CD4-positive, CD25-positive, alpha-beta regulatory T cell (primary cell): ENCODE measurements around the gene PITRM1. TPM values are rescaled to one million over a fixed set of nuclear protein-coding genes. Genes with fewer than 3 reads are reported as not detected.

ENCODE experiments used
- ATAC-seq, 2 donors: fragments of 150-1000 bp; cut with Tn5 transposase; one replicate each; pipeline ENCODE4 v1.10.0; 2021; ENCODE audit warnings: low read depth in 2 of 2, moderate number of reproducible peaks in 2 of 2, moderate library complexity in 1 of 2
- DNase-seq, 3 donors: peaks; one replicate each; pipeline versions ENCODE4 v3.0.0 to v3.0.0-alpha.2; 2012 to 2022; ENCODE audit warnings: mixed read lengths in 1 of 3
- H3K27ac ChIP-seq: one replicate; pipeline ENCODE4 v1.7.0; 2013; ENCODE audit warnings: mild to moderate bottlenecking, low read length; ENCODE audit not compliant: insufficient read depth, poor library complexity, severe bottlenecking
- H3K27me3 ChIP-seq: one replicate; pipeline ENCODE4 v1.7.0; 2013; ENCODE audit warnings: low read length; ENCODE audit not compliant: control insufficient read depth, insufficient read depth
- H3K36me3 ChIP-seq: one replicate; pipeline ENCODE4 v1.7.0; 2013; ENCODE audit warnings: mild to moderate bottlenecking, low read length, moderate library complexity; ENCODE audit not compliant: control insufficient read depth, insufficient read depth
- H3K4me1 ChIP-seq: 2 replicates; pipeline ENCODE4 v1.7.0; 2013; ENCODE audit warnings: mild to moderate bottlenecking, low read length; ENCODE audit not compliant: insufficient read depth, control insufficient read depth, poor library complexity, severe bottlenecking
- H3K4me3 ChIP-seq: one replicate; pipeline ENCODE4 v1.7.0; 2013; ENCODE audit warnings: low read depth, mild to moderate bottlenecking, low read length, moderate library complexity
- H3K9me3 ChIP-seq, 2 experiments: 1 replicate in 1 of 2; 2 replicates in 1 of 2; pipeline ENCODE4 v1.7.0; 2013; ENCODE audit warnings: low read length in 2 of 2, mild to moderate bottlenecking in 1 of 2, moderate library complexity in 1 of 2; ENCODE audit not compliant: control insufficient read depth in 2 of 2
- H3K27ac Mint-ChIP-seq, 3 donors: one replicate each; pipeline ENCODE4 v1.8.0; 2020 to 2022; ENCODE audit warnings: mild to moderate bottlenecking in 3 of 3, mixed read lengths in 3 of 3, moderate library complexity in 2 of 3
- H3K27me3 Mint-ChIP-seq: one replicate; pipeline ENCODE4 v1.8.0; 2022; ENCODE audit warnings: mild to moderate bottlenecking, mixed read lengths
- H3K36me3 Mint-ChIP-seq: one replicate; pipeline ENCODE4 v1.8.0; 2020; ENCODE audit warnings: mixed read lengths
- H3K4me1 Mint-ChIP-seq, 4 donors: one replicate each; pipeline ENCODE4 v1.8.0; 2020 to 2022; ENCODE audit warnings: mixed read lengths in 4 of 4, mild to moderate bottlenecking in 1 of 4
- H3K4me3 Mint-ChIP-seq, 4 donors: one replicate each; pipeline ENCODE4 v1.8.0; 2020 to 2022; ENCODE audit warnings: mild to moderate bottlenecking in 4 of 4, mixed read lengths in 4 of 4, moderate library complexity in 3 of 4
- H3K9me3 Mint-ChIP-seq, 7 donors: one replicate each; pipeline ENCODE4 v1.8.0; 2020 to 2022; ENCODE audit warnings: mixed read lengths in 7 of 7, mild to moderate bottlenecking in 3 of 7, moderate library complexity in 2 of 7
- polyA plus RNA-seq, 4 donors: library from polyadenylated mRNA; unstranded; fragments of 300-500 nt; fragmentation: Illumina TruSeq; gene quantifications; one replicate each; pipeline ENCODE4 v1.2.3, GENCODE V29; 2021
- total RNA-seq: library from RNA; stranded (reverse); gene quantifications from one replicate; pipeline ENCODE4 v1.2.3, GENCODE V29; 2022

PITRM1 gene
- total and polyA plus RNA-seq, 5 donors from 2014 or later, result 28.8 to 71.6 (median 35.5) TPM

DNA sequence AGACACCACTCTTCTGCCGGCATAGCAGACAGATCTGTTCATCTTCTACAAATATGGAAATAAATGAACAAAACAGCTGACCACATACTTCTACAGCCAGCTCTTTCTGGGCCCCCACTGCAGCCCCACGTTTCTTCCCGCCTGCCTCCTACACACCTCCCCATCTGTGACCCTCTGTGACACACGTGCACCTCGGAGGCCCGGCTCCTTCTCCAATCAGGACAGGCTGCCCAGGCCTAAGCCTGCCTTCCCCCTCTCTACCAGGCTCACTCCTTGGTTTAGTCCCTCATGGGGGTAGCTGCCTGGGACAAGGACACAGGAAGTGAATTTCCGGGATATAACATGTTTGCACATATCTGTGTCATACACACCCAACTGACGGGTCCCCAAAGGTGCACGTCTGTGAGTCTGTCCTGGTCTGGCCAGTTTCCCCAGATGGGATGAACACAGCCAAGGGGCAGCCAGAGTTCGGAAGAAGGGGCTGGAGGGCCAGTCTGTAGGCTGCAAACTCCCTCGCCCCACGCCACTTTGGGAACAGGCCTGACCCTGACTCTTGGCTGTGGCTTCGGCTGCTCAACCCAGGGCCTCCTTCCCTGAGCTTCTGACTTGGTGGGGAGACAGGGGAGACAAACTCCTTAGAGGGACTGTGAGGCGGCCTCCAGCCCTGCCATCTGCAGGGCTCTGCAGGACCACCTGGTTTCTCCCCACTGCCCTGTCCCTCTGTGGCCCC is 30.3 kb downstream of the PITRM1 start:
- H3K9me3 ChIP-seq, result no peaks in the 10 kb centered on the region
- peak overlapping the region in 1 of 3 donors; percentile 80 for H3K27ac Mint-ChIP-seq

DNA sequence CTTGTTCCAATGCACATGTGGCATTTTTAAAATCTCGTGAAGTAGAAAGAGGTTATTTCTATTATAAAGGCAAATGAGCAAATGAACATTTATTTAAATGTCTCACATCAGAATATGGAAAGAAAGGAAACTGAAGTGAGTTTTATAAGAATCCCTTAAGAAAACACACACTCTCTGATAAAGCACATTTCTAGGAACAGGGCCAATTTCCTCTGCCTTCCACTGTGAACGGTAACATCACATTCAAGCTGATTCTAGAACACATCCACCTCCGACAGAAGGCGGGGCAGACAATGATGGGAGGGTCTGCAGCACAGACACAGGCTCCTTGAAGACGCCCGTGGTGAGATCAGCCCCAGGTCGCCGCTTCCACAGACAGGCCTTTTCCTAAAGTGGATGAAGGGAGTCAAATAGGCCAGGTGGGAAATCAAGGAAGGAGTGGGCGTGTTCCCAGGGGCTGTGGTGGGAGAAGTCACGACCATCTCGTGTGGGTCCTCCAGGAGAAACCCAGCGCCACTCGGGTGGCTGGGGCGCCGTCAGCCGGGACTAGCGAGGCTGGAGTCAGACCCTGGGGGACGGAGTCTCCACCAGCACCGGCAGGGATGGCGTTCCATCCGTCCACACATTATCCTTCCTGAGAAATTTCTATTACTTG is 31.1 kb downstream of the PITRM1 start:
- Histone ChIP-seq H3K4me3 (no peak overlapping the region), H3K36me3 (peaks cover 98% of the 10 kb centered on the region), H3K27me3 (no peaks in the 10 kb centered on the region), H3K27ac (no peak overlapping the region), H3K4me1 (no peaks in the 10 kb centered on the region), H3K9me3 (no peaks in the 10 kb centered on the region)
- Mint-ChIP-seq H3K4me1 (peaks cover 0 to 2% (median 0%) of the 10 kb centered on the region in 4 donors), H3K36me3 (peaks cover 66% of the 10 kb centered on the region), H3K27me3 (no peaks in the 10 kb centered on the region), H3K27ac (peak overlapping the region in 1 of 3 donors; percentile 62), H3K4me3 (no peak overlapping the region), H3K9me3 (peaks cover 0 to 2% (median 0%) of the 10 kb centered on the region in 7 donors)
- DNase-seq, result no peak
- no peak for ATAC-seq

More for the DNA sequence above, 30.3 kb downstream of the PITRM1 start:
- H3K4me1 ChIP-seq, result no peaks in the 10 kb centered on the region
- peaks cover 0 to 2% (median 0%) of the 10 kb centered on the region in 4 donors for H3K4me1 Mint-ChIP-seq
- peaks cover 98% of the 10 kb centered on the region for H3K36me3 ChIP-seq
- no peaks in the 10 kb centered on the region for H3K27me3 ChIP-seq
- H3K36me3 Mint-ChIP-seq, result peaks cover 61% of the 10 kb centered on the region
- H3K27me3 Mint-ChIP-seq, result no peaks in the 10 kb centered on the region
- DNase-seq (no peak), ATAC-seq (no peak)
- H3K27ac ChIP-seq, result no peak overlapping the region
- H3K4me3 ChIP-seq, result no peak overlapping the region
- H3K4me3 Mint-ChIP-seq, result no peak overlapping the region
- H3K9me3 Mint-ChIP-seq, result peaks cover 0 to 2% (median 0%) of the 10 kb centered on the region in 7 donors

DNA sequence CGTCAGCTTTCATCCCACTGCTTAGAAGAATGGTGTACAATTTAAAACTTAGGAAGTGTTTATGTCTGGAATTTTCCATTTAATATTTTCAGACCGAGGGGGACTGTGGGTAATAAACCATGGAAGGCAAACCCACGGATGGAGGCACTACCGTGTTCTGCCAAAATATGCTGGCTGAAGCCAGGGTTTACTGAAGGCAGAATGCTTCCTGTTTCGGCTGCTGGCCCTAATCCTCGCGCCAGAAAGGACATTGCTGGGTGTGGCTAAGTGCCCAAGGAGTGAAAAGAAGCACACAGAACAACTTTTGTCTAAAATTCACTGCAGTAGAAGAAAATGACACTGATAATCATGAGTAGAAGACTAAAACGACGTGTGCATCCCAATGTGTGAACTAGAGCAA is 32.3 kb downstream of the PITRM1 start:
- no peak for ATAC-seq
- Histone ChIP-seq H3K27ac (no peak overlapping the region), H3K4me3 (no peak overlapping the region), H3K4me1 (no peaks in the 10 kb centered on the region), H3K36me3 (peaks cover 99% of the 10 kb centered on the region), H3K9me3 (no peaks in the 10 kb centered on the region), H3K27me3 (no peaks in the 10 kb centered on the region)
- Mint-ChIP-seq H3K9me3 (peaks cover 0 to 2% (median 0%) of the 10 kb centered on the region in 7 donors), H3K27me3 (no peaks in the 10 kb centered on the region), H3K36me3 (peaks cover 62% of the 10 kb centered on the region), H3K27ac (peak overlapping the region in 1 of 3 donors; percentile 46), H3K4me1 (peaks cover 0 to 2% (median 0%) of the 10 kb centered on the region in 4 donors), H3K4me3 (no peak overlapping the region)
- DNase-seq, result no peak

DNA sequence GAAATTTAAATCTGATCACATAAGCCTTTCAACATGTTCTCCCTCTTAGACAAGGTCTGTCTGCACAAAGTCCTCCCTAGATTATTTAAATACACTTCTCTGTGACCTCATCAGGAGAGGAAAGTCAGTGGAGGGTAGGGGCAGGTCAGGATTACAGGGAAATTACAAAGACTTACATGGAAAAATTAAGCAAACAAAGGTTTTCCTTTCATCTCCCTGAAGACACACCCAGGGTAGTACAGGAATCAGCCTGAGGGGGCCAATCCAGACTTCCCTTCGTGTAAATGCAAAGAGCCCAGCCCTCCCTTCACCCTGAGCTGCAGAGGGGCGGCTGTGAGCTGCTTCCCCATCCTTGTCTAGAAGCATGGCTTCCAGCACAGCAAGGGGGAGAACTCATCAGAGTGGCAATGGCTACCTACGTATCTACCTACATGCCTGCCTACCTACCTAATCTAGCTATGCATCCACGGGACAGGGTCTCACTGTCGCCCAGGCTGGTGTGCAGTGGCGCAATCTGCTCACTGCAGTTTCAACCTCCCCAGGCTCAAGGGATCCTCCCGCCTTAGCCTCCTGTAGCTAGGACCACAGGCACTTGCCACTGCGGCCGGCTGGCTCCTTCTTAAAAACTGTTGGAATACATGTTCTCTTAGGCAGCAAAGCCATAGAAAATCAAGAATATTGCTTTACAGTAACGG is 33.2 kb downstream of the PITRM1 start:
- peaks cover 70% of the 10 kb centered on the region for H3K36me3 Mint-ChIP-seq
- H3K27ac Mint-ChIP-seq, result peak overlapping the region in 1 of 3 donors; percentile 60
- no peaks in the 10 kb centered on the region for H3K27me3 Mint-ChIP-seq
- Histone ChIP-seq H3K9me3 (no peaks in the 10 kb centered on the region), H3K4me1 (no peaks in the 10 kb centered on the region), H3K27me3 (no peaks in the 10 kb centered on the region), H3K27ac (no peak overlapping the region), H3K4me3 (no peak overlapping the region), H3K36me3 (peaks cover 97% of the 10 kb centered on the region)
- DNase-seq, result no peak
- H3K9me3 Mint-ChIP-seq, result peaks cover 0 to 2% (median 0%) of the 10 kb centered on the region in 7 donors
- ATAC-seq, result no peak
- H3K4me1 Mint-ChIP-seq, result peaks cover 0 to 2% (median 0%) of the 10 kb centered on the region in 4 donors
- H3K4me3 Mint-ChIP-seq, result no peak overlapping the region

DNA sequence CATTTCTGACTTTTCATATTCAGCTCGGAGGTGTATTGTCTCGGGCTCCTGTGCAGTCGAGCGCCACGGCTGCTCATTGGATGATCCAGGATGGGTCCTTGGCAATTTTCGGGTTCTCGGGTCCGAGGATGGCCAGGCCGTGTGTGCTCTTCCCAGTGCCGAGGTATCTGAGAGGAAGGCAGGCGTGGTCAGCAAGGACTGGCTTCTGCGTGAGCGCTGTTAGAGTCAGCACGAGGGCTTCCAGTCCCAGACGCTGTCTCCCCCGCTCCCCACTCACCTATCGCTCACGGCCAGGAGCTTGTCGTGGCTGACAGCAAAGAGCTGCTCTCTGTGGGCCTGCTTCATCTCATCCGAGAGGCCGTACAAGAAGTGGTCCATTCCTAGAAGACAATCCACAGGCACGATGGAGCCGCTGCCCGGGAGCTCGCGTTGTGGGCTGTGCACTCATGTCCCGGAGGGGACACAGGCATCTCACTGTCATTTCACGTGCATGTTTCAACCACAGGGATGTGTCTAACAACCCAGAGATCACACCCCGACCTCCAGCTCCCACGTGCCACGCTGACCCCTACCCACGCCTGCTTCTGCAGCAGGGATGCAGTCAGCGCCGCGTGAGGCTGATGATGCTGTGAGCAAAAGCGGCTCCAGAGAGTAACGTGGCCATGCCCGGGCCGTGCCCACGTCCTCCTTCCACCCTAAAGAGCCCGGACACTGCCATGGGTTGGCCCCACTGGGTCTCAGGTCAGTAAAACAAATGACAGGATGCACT is 34.4 kb downstream of the PITRM1 start:
- H3K4me3 ChIP-seq, result no peak overlapping the region
- H3K27ac Mint-ChIP-seq, result peak overlapping the region in 1 of 3 donors; percentile 26
- no peak for ATAC-seq
- H3K4me3 Mint-ChIP-seq, result no peak overlapping the region
- DNase-seq, result no peak
- peaks cover 0 to 2% (median 0%) of the 10 kb centered on the region in 4 donors for H3K4me1 Mint-ChIP-seq
- H3K9me3 ChIP-seq, result no peaks in the 10 kb centered on the region
- H3K9me3 Mint-ChIP-seq, result peaks cover 0 to 2% (median 0%) of the 10 kb centered on the region in 7 donors
- H3K27me3 Mint-ChIP-seq, result no peaks in the 10 kb centered on the region
- H3K36me3 ChIP-seq, result peaks cover 95% of the 10 kb centered on the region
- H3K36me3 Mint-ChIP-seq, result peaks cover 67% of the 10 kb centered on the region
- H3K27ac ChIP-seq, result no peak overlapping the region
- H3K4me1 ChIP-seq, result no peaks in the 10 kb centered on the region
- no peaks in the 10 kb centered on the region for H3K27me3 ChIP-seq

DNA sequence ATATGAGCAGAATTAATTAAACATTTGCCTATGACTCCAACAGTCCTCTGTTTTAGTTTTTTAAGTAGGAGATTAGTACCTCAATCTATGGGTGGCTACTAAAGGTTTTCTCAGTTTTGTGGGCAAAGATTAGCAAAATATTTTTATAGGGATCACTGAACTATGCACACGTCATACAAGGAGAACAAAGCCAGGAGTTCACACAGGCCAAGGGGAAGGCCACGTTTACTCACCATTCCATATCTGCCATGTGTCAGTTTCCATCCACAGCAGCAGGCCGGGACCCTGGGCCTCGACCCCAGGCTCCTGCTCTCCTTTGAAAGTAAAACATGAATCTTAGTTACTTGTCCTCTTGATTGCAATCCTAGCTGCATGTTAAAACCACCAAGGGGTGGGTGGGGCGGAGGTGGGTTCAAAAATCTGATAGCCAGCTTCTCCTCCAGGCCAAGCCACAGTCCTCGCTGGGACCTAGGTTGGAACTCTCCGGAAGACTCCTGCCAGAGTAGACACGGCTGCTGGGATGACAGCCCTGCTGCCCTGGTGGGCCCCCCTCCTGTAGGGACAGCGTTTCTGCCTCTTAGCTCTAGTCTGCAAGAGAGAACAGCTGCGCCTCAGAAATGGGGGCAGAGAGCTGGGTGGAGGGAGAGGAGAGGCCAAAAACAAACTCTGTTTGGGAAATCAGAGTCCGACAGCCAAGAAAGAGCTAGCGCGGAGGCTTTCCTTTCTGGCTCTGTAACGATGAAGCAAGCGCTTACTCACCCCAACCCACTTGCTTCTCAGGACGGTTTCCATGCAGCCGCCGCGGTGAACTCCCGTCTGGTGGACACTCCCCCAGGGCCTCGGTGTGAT is 35.6 kb downstream of the PITRM1 start:
- no peak overlapping the region for H3K27ac ChIP-seq
- no peaks in the 10 kb centered on the region for H3K9me3 ChIP-seq
- peaks cover 95% of the 10 kb centered on the region for H3K36me3 ChIP-seq
- no peaks in the 10 kb centered on the region for H3K27me3 Mint-ChIP-seq
- peaks cover 66% of the 10 kb centered on the region for H3K36me3 Mint-ChIP-seq
- H3K4me3 ChIP-seq, result no peak overlapping the region
- H3K4me1 ChIP-seq, result no peaks in the 10 kb centered on the region
- H3K27me3 ChIP-seq, result no peaks in the 10 kb centered on the region
- peak overlapping the region in 1 of 3 donors; percentile 42 for H3K27ac Mint-ChIP-seq
- no peaks in the 10 kb centered on the region for H3K9me3 Mint-ChIP-seq
- no peak overlapping the region for H3K4me3 Mint-ChIP-seq
- no peaks in the 10 kb centered on the region for H3K4me1 Mint-ChIP-seq
- no peak for ATAC-seq
- no peak for DNase-seq
